H1 (cell line): Measurements from ENCODE around the gene CASZ1. TPM values are rescaled to one million over a fixed set of nuclear protein-coding genes. Genes with fewer than 3 reads are reported as not detected.

Source experiments
- CBX5 ChIP-seq: fragments of 300-800, 300-1000 bp; sonication (generic); IDR thresholded peaks from 2 replicates; pipeline ENCODE4 v1.7.1; 2016; ENCODE audit warnings: antibody characterized with exemption, low read length, low read depth
- CEBPB ChIP-seq: IDR thresholded peaks from 2 replicates; pipeline ENCODE4 v1.6.1; 2012; ENCODE audit warnings: low read depth, low read length
- CHD1 ChIP-seq: IDR thresholded peaks from 2 replicates; pipeline ENCODE4 v1.6.1; 2012; ENCODE audit warnings: low read depth, low read length, improper control_type of control experiment
- CHD7 ChIP-seq: fragments of 300-600 bp; sonication (generic); IDR thresholded peaks from 2 replicates; pipeline ENCODE4 v1.7.1; 2012; ENCODE audit warnings: low read length, moderate library complexity, mild to moderate bottlenecking, inconsistent platforms; ENCODE audit not compliant: insufficient replicate concordance
- PHF8 ChIP-seq: fragments of 200-600 bp; sonication (generic); conservative IDR thresholded peaks from 2 replicates; pipeline ENCODE4 v1.7.1; 2012; ENCODE audit warnings: low read depth, mild to moderate bottlenecking, inconsistent platforms, low read length, moderate library complexity
- SP2 ChIP-seq: IDR thresholded peaks from 2 replicates; pipeline ENCODE4 v1.6.1; 2012; ENCODE audit warnings: mild to moderate bottlenecking, low read length, inconsistent platforms
- ZNF274 ChIP-seq: IDR thresholded peaks from 2 replicates; pipeline ENCODE4 v1.7.0; 2012; ENCODE audit warnings: low read length, borderline replicate concordance; ENCODE audit errors: extremely low read depth
- polyA plus RNA-seq, 7 experiments: library from polyadenylated mRNA; depleted of rRNA in 3 of 7; stranded (reverse) in 5 of 7; unstranded in 2 of 7; fragments of >200 nt in 5 of 7; fragments of 200-250 nt in 2 of 7; gene quantifications; 1 replicate in 5 of 7; 2 replicates in 1 of 7; 4 replicates in 1 of 7; pipeline versions ENCODE4 v1.2.1 to v1.2.3, GENCODE V29; 2011 to 2013; ENCODE audit warnings: missing spikeins in 2 of 7, mixed read lengths in 2 of 7
- total RNA-seq: library from RNA; stranded (reverse); fragmentation: NEBNext Ultra II Directional; extraction: Animal tissue kit (Norgen Biotek cat#: 25700); gene quantifications from 2 replicates; pipeline ENCODE4 v1.2.1, GENCODE V29; 2021

The CASZ1 gene
- total and polyA plus RNA-seq, 2 of the 8 experiments (the other 6 are each of a cell fraction or from before 2014, with no cell fraction given), result 4.4 to 7.7 TPM

- no peak for TF ChIP-seq CHD7
- TF ChIP-seq CBX5, result no peak
- TF ChIP-seq PHF8, result no peak
- no peak for TF ChIP-seq CEBPB
- no peak for TF ChIP-seq CHD1
- TF ChIP-seq SP2, result no peak
- TF ChIP-seq ZNF274, result no peak
Measured at GRCh38 chr1:10724052-10724494, 72.4 kb downstream of the CASZ1 start (continued).
